OCI-M2 (cell line): ENCODE data around the gene TBC1D24.
"Not testable (repeated sequence)": the region's sequence is repeated elsewhere in the genome, so short reads cannot be mapped to it uniquely, and the experiment has no call there.

Source experiments
- DNase-seq: peaks from one replicate; lab custom pipeline; 2025; ENCODE audit not compliant: unreplicated experiment; lab: John Stamatoyannopoulos, UW

The TBC1D24 gene

GRCh38 chr16:2474877-2475412 lies at the start of gene TBC1D24:
TBC1D24 (plus strand) TSS chr16:2475127; CDS start chr16:2496149, 21,022 bp downstream.
- DNase-seq = no peak

- DNase-seq = no peak
Observed at GRCh38 chr16:2425825-2426430, 49.0 kb upstream of the TBC1D24 start.

GRCh38 chr16:2426941-2427361 lies 48.0 kb upstream of the TBC1D24 start:
- DNase-seq = no peak

- no peak for DNase-seq
Observed at GRCh38 chr16:2427526-2427925, 47.4 kb upstream of the TBC1D24 start.

DNA sequence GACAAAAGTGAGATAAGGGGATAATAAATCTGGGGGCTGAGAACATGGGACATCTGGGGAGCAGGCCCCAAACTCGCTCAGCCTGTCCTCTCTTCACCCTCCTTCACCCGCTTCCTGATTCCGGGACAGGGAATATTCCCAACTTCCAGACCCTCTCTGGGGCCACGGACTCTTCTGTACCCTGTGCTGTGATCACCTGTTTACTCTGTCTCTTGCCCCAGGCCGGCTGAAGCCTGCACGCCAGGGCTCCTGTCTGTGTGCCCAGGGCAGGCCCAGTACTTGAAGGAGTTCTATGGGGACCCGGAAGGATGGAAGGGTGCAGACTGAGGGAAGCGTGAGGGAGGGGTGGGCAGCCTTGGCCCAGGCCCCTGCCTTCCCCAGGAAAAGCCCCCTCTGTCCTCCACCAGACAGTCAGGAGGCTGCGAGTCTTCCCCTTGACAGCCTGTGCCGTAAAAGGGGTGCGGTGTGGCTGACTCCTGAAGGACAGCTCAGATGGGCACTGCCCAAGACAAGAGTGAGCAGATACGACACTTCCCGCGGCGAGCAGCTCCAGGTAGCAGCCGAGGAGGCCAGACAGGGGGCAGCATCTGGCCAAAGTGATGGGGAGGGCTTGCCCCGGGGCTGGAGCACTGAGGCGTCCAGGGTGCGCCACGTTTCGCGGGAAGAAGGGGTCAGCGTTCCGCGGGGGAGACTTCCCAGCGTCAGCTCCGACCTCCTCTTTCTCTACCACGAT lies 46.7 kb upstream of the TBC1D24 start:
- DNase-seq = no peak

- no peak for DNase-seq
Observed at GRCh38 chr16:2428784-2429033, 46.2 kb upstream of the TBC1D24 start.

GRCh38 chr16:2429034-2429770 lies 45.7 kb upstream of the TBC1D24 start, which contains the start of gene CCNF:
CCNF (plus strand) TSS chr16:2429447; CDS start chr16:2429482, 35 bp downstream.
- DNase-seq = peak; percentile 25

GRCh38 chr16:2429771-2430663 lies 44.9 kb upstream of the TBC1D24 start:
- no peak for DNase-seq

DNA sequence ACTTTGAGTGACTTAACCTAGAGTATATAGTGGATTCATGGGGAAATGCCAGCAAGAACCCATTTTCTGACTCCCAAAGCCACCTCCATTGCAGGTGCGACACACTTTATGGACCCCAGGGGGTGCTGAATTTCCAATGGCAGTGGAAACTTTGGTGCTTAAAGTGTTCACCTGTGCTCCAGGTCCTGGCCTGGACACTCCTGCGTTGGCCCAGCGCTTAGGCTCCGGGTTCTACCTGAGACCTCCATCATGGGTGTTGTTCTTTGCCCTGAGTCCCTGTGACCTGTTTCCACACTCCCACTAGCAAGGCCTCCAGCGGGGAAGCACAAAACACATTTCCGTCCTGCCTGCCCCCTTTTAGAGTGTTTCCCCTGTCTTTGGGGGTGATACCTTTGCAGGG lies 42.6 kb upstream of the TBC1D24 start:
- DNase-seq = no peak

DNA sequence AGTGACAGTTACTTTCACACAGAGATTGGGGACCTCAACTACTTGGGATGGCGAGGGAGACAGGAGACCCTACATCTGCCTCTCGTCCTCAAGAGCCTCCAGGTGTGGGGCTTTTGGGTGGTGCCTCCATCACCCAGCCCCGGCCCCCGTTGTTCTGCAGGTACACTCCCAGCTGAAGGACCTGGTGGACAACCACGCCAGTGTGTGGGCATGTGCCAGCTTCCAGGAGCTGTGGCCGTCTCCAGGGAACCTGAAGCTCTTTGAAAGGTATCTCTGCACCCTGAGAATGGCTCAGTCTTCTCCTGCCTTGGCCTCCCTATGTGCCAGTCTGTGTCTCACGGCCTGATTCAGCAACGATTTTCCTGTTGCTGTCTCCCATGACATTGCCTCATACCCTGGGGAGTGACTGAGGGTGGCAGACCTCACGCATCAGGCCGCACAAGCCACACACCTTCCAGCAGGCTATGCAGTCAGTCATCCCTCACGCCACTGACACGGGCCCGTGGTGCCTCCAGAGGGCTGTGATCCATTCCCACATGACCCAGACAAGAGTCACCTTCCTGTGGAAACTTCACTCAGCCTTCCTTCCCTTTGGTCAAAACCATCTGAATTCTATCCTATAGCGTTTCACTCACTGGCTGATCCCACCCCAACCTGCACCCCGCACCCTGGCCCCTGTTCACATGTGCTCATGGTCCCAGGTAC lies 42.0 kb upstream of the TBC1D24 start:
- no peak for DNase-seq

GRCh38 chr16:2435236-2435635 lies 39.7 kb upstream of the TBC1D24 start:
- DNase-seq = not testable (repeated sequence)

DNA sequence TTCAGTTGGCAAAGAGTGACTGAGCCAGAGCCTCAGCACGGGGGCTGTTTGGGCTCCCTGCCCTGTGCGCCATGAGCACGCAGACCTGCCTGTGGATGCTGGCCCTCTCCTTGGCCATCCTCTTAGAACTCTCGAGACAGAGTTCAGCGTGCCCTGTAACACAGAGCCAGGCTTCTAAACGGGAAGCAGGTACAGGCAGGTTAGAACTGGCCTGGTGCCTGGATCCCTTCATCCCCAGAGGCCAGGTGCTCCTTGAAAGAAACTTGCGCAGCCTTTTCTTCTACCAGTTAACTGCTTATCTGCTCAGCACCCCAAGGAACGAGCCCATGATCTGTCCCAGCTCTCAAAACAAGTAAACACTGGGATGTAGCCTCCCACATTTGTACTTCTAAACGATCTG lies 38.8 kb upstream of the TBC1D24 start:
- no peak for DNase-seq

DNA sequence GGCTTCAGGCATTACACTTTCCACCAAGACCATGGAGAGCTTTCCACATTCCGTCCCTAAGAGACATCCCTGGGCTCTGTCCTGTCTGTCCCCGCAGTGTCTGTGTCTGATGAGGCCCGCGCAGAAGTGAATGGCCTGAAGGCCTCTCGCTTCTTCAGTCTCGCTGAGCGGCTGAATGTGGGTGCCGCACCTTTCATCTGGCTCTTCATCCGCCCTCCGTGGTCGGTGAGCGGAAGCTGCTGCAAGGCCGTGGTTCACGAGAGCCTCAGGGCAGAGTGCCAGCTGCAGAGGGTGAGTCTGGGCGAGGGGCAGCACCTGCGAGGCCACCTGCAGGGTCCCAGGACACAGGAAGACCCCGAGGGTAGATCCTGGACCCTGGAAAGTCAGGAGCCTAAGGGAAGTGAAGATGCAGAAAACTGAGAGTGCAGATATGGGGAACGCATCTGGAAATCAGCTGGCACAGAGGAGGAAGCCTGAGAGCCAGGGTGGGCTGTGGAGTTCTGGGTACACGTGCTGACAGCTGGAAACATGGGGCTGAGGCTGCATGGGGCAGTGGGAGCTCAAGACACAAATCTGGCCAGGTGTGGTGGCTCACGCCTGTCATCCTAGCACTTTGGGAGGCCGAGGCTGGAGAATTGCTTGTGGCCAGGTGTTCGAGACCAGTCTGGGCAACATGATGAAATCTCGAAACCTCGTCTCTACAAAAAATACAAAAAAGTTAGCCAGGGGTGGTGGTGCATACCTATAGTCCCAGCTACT lies 37.7 kb upstream of the TBC1D24 start:
- DNase-seq = no peak

DNA sequence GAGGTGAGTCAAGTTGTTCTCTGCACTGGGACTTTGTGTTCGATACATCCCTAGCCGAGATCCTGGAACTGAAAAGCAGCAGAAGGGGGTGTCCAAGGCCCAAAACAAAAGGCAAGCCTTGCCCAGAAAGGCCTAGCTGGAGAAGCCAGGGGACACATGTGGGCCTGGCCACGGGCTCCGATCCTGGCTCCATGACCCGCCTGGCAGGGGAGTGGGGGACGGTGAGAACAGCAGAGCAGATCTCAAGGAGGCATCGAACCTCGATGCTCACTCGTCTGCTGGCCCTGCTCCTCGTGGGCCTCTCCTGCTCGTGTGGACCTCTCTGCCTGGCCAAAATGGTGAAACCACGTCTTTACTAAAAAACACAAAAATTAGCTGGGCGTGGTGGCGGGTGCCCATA lies 36.8 kb upstream of the TBC1D24 start:
- no peak for DNase-seq

DNA sequence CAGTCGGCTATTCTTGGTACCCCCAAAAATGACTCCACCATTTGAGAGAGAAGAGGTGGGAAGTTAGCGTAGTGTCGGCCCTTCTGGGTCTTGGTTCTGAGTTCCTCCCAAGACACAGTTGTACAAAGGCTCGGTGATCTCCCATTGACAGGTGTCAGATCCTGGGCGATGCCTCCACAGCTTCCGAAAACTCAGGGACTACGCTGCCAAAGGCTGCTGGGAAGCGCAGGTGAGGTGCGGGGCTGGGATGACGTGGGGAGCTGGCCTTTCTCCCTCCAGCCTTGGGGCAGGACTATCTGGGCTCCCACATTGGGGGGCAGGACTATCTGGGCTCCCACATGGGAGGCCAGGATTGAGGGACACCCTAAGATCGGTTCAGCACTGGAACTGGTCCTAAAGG lies 35.3 kb upstream of the TBC1D24 start:
- DNase-seq = no peak

GRCh38 chr16:2441143-2441804 lies 33.7 kb upstream of the TBC1D24 start:
- DNase-seq = not testable (repeated sequence)

DNA sequence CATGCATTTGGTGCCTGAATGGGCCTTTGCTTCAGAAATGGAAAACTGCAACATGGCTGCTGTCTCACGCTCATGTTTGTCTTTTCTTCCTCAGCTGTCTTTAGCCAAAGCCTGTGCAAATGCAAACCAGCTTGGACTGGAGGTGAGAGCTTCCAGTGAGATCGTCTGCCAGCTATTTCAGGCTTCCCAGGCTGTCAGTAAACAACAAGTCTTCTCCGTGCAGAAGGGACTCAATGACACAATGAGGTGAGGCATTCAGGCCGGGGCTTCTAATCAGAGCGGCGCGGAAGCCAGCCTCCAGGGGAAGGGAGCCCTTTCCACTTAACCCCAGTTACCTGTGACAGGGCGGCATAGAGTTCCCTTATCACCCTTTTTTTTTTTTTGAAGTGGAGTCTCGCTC lies 31.4 kb upstream of the TBC1D24 start:
- no peak for DNase-seq

DNA sequence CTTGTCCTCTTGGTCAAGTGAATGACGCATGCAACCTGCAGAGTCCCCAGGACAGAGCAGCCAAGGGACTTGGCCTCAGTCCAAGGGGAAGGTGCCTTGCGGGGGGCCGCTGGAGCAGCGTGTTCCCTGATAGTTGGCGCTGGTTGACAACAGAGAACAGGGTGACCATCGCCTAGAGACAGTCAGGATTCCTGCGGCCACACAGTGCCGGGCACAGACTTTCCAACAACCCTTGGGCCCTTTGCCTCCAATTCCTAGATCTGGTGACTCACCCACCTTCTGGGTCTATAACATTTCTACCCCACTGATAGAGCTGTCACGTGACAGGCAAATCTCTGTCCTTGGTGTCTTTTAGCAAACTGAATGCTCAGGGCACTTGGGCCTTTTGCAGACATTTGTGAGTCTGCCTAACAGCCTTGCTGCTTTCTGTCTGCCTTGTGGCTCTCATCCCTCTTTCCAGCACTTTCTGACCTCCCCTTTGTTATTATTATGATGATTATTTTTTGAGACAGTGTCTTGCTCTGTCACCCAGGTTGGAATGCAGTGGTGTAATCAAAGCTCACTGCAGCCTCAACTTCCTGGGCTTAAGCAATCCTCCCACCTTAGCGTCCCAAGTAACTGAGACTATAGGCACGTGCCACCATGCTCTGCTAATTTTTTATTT lies 26.9 kb upstream of the TBC1D24 start:
- DNase-seq = no peak

- DNase-seq = no peak
Observed at GRCh38 chr16:2449118-2449517, 25.8 kb upstream of the TBC1D24 start.
